ENCODE results near the gene CARHSP1.
"Not testable (repeated sequence)": the region's sequence is repeated elsewhere in the genome, so short reads cannot be mapped to it uniquely, and the experiment has no call there.

Gene CARHSP1

DNA sequence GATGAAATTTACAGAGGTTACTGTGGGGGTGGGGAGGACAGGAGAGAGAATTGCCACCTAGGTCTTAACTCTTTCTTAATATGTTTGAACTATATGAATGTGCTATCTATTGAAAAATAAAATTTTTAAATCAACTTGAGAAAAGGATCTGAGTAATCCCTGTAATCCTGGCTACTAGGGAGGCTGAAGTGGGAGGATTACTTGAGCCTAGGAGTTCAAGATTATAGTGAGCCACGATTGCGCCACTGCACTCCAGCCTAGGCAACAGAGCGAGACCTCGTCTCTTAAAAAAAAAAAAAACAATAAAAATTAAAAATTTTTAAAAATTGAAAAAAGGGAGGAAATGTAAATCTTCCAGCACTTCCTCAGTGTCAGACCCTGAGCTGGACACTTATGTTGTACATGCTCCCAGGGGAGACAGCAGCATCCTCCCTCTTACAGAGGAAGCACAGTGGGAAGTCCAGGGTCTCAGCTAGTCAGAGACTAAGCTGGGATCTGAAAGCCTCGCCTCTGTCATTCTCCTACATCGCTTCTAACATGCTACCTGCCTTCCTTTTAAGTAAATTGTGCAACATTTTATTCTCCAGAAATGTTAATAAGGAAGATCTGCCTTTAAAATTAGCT, 49.3 kb downstream of the CARHSP1 start:
- DNase-seq: peak; percentile 53

DNA sequence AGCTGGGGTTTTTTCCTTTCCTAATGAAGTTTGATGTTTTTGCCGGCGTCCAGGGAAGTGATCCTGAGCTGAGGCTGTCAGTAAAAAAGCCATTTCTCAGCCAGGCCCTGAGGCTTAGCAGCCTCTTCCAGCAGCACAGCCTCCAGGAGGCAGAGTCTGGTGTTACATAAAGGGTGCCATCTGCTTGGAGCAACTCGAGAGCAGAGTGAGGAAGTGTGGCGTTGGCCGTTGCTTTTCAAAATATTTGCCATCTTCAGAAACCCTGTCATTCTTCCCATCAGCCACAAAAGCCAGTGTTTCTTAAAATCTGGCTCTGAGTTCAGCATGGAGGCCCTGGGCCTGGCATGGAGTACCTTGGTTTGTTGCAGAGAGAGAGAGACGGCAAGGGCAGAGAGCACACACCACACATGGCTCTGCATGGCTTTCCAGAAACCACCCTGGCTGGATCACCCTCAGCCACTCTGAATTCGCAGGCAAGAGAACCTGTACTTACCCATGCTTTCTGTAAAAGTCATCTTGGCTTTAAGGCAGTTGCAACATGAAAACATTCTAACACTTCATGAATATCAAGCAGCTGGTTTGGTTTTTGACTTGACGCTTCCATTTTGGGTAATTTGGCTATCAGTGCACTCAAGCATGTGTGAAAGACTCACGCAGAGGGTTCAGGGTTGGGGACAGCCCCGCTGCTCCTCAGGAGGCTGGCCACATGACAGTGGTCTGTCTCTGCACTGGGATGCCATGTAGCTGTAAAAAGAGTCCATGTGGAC, 50.1 kb downstream of the CARHSP1 start:
- peak; percentile 81 for DNase-seq

DNA sequence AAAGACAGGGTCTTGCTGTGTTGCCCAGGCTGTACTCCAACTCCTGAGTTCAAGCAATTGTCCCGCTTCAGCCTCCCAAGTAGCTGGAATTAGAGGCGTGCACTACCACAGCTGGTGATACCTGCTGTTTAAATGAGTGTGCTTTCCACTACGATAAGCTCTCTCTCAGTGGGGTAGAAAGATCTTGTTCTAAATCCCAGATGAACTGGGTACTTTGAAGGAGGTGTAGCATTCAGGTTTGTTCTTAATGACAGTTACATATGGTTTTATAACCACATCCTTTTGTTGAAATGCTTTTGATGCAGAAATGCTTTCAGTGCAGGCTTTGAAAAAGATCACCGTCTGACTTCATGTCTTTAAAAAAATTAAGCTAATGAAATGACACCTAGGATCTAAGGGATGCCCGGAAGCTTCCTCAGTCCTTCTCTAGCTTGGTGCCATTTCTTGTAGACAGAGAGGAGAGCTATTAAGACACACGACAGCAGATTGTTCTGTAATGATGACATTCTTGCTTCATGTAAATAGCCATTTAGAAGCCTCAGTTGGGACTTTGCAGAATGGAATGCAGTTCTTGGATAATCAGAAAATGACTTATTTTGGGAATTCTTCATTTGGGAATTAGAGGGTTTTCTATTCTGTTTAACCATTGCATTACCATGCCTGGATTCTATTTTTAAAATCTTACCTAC, 51.7 kb downstream of the CARHSP1 start:
- DNase-seq: no peak

DNA sequence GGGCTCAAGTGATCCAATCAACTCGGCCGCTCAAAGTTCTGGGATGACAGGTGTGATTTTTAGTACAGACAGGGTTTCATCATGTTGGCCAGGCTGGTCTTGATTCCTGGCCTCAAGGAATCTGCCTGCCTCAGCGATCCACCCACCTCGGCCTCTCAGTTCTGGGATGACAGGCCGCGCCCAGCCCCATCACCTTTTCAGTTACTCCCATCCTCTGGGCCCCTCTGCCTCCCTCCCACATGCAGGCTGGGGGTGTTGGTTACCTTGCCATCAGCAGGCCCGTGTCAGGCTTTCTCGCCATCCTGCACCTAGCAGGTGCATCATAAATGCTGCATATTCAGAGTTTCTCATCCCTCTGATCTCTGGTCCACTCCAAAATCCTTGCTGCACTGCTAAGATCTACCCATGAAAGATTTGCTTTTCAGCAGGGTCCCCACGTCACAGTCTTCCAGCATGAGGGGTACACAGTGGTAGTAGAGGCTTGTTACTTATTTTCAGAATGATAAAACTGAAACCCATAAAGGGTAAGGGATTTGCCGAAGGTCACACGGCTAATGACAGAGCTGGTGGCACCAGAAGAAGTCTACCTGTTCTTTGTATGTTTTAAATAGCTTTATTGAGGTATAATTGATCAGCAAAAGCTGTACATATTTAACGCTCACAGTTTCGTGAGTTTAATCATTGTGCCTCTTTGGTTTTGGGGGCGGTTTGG, 54.6 kb downstream of the CARHSP1 start:
- DNase-seq: no peak

DNA sequence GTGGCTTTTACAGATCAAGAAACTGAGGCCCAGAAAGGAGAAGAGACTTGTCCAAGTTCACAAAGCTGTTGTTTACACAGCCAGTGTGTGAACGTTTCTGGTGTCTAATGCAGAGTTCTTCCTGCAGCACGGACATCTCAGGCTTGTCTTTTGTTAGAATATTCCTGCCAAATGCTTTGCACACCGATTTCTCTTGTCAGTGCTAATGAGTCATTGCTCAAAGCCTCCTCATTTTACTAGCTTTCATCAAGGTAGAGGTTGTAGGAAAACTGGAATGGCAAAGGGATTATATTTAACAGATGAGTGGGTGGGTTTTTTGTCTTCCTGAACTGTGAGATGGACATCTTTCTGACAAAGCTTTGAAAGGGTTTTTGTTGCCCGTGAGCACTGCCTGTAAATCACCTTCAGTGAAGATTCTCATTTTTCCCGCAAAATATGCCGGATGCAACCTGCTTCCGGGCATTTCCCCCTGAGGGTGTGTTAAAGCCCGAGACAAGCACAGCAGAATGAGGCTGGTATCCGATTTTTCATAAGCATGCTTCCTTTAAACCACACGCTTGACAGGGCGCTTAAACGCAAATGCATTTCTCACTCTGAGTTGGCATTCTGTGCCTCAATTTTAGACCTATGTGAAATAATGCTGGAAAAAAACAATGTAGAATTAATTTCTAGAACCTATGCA, 56.5 kb downstream of the CARHSP1 start:
- DNase-seq: no peak

DNA sequence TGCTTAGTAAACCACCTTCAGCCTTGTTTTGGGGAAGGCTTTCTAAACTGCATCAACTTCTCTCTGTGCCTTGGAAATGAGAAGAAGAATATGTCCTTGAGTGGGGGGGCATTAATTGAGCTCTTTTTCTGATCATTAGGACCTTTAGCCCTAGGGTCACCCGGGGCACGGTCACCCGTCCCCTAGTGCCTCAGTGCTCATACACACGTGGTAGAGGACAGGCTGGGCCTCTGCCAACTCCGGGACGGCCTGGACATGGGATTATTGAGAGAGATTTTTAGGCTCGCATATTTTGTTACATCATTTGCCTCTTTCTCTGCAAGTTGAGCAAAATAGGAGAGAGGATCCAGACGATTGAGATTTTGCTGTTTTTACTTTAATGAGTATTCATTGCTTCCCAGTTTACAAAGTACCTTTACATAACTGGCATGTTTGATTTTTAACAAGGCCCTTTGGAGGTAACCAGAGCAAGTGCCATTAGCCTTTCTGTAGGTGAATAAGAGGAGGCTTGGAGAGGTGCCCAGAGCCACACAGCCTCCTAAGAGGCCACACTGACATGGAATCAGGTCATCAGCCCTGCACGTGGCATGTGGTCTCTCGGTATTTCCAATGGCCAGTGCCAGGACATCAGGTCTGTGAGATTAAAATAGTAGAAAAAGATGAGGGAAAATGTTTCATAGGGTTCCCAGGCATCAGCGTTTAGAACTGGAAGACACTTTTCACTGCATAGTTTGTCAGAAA, 60.0 kb downstream of the CARHSP1 start:
- DNase-seq: no peak

DNA sequence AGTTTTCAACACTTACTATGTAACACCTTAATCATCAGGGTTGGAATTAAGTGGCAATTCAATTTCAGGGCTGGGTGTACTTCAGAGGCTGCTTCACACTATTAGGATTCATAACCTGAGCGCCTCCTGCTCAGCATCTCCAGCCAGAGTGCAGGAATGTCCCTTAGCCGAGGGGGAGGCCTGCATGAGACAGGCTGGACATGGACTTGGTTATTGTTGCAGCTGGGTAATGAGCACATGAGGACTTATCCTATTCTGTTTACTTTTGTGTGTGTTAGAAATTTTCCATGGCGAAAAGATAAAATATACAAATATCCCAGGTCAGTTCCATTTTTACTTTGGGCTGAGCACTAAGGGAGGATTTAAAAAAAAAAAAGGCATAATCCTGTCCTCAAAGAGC, 60.8 kb downstream of the CARHSP1 start:
- no peak for DNase-seq

DNA sequence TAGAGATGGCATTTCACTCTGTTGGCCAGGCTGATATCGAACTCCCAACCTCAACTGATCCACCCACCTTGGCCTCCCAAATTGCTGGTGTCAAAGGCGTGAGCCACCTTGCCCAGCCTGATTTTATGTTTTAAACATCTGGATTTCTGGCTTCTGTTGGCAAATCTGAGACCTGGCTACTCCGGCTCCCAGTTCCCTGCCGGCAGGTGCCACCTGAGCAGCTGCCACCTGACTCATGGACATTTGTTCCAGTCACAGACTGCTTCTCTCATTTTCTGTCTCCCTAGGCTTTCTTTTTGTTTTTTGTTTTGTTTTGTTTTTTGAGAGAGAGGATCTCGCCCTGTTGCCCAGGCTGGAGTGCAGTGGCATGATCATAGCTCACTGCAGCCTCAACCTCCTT, 61.6 kb downstream of the CARHSP1 start:
- no peak for DNase-seq

DNA sequence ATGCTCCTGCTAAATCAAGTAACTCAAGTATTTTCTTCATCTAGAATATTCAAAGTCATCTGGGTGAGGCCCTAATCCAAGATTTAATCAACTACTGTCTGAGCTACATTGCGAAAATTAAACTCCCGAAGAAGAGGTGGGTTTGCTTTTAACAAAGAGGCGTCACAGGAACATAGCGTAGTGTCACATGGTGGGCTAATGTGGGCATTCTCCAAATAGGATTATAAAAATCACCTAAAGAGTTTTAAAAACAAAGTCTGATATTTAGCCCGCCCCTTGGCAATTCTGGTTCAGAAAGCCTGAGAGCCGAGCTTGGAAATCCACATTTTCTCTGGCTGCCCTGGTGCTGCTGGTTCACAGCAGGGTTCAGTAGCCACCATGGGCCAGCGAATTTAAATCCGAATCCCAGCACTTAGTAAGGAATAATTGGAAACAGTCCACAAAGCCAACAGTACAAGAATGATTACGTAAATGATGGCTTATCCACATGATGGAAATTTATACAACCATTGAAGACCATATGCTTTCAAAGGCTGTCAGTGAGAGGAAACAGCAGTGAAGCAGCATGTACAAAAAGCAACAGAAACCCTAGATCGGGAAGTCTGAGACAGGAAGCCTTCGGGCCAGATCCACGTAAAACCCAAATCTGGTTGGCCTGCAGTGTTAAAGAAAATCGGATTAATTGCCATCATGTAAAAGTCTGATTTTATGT, 62.4 kb downstream of the CARHSP1 start:
- no peak for DNase-seq

DNA sequence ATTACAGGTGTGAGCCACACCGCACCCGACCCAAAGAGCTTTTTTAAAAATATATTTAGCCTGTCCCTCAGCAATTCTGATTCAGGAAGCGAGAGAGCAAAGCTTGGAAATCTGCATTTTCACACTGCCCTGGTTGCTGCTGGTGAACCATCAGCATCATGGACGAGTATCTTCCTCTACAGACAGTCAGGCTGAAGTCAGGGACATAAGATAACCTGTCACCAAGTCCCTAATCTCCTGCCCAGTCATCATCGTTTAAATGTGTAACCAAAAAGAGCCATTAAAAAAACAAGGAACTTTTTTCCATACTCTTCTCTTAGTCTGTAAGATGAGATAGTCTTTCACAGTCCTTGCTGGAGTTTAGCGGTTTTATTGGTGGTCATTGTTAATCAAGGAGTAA, 64.5 kb downstream of the CARHSP1 start:
- no peak for DNase-seq

DNA sequence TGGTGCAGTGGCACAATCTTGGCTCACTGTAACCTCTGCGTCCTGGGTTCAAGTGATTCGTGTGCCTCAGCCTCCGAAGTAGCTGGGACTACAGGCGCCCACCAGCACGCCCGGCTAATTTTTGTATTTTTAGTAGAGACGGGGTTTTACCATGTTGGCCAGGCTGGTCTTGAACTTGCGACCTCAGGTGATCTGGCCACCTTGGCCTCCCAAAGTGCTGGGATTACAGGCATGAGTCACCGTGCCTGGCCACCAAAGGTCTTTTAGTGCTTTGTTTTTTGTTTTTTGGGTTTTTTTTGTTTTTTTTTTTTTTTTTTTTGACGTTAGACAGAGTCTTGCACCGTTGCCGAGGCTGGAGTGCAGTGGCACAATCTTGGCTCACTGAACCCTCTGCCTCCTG, 65.1 kb downstream of the CARHSP1 start:
- DNase-seq: not testable (repeated sequence)
